Astrocyte of the cerebellum (primary cell): ENCODE data around the gene BCL11A.

Experiments
- DNase-seq: peaks from one replicate; pipeline ENCODE4 v3.0.0-alpha.2; 2011; ENCODE audit warnings: low read depth
- H3K4me3 ChIP-seq: 2 replicates; pipeline ENCODE4 v1.5.1; 2011; ENCODE audit warnings: mild to moderate bottlenecking, low read depth, low read length, moderate library complexity
- in situ Hi-C: cut with HindIII; loops from 2 replicates; pipeline ENCODE4 v1.10.0; 2017; ENCODE audit warnings: low sequenced_read_pairs
- TF ChIP-seq, protein P1 (sequence below): IDR thresholded peaks from 2 replicates; pipeline ENCODE4 v1.5.1; 2012; ENCODE audit warnings: low read length, low read depth, moderate library complexity, mild to moderate bottlenecking; ENCODE audit errors: missing control alignments

BCL11A gene

DNA sequence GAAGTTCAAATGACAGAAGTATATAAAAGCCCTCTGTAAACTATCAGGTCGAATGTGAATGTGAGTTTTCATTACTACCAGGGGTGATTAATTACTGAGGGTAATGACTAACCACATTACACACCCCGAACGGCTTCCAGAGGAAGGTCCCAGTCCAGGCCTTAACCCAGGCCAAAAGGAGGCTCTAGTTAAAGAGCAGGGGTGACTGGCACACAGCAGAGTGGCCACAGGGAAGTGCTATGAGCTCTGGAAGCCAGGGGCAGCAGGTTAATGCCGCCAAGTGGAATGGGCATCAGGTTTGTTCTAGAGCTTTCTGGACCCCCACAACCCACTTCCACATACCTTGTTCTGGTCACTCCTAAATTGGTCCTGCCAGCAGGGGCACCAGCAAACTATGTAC lies 87.7 kb downstream of the BCL11A start:
- TF ChIP-seq, protein P1, sequence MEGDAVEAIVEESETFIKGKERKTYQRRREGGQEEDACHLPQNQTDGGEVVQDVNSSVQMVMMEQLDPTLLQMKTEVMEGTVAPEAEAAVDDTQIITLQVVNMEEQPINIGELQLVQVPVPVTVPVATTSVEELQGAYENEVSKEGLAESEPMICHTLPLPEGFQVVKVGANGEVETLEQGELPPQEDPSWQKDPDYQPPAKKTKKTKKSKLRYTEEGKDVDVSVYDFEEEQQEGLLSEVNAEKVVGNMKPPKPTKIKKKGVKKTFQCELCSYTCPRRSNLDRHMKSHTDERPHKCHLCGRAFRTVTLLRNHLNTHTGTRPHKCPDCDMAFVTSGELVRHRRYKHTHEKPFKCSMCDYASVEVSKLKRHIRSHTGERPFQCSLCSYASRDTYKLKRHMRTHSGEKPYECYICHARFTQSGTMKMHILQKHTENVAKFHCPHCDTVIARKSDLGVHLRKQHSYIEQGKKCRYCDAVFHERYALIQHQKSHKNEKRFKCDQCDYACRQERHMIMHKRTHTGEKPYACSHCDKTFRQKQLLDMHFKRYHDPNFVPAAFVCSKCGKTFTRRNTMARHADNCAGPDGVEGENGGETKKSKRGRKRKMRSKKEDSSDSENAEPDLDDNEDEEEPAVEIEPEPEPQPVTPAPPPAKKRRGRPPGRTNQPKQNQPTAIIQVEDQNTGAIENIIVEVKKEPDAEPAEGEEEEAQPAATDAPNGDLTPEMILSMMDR = no peak
- in situ Hi-C loops = no loop called here
- no peak for DNase-seq
- H3K4me3 ChIP-seq = no peak overlapping the region

GRCh38 chr2:60463249-60463648 lies 90.2 kb downstream of the BCL11A start:
- in situ Hi-C loops = no loop called here
- TF ChIP-seq, protein P1 = no peak
- H3K4me3 ChIP-seq = no peak overlapping the region
- peak; percentile 22 for DNase-seq

DNA sequence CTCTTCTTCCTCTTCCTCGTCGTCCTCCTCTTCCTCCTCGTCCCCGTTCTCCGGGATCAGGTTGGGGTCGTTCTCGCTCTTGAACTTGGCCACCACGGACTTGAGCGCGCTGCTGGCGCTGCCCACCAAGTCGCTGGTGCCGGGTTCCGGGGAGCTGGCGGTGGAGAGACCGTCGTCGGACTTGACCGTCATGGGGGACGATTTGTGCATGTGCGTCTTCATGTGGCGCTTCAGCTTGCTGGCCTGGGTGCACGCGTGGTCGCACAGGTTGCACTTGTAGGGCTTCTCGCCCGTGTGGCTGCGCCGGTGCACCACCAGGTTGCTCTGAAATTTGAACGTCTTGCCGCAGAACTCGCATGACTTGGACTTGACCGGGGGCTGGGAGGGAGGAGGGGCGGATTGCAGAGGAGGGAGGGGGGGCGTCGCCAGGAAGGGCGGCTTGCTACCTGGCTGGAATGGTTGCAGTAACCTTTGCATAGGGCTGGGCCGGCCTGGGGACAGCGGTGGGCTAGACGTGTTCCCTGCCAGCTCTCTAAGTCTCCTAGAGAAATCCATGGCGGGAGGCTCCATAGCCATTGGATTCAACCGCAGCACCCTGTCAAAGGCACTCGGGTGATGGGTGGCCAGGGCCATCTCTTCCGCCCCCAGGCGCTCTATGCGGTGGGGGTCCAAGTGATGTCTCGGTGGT lies 91.9 kb downstream of the BCL11A start:
- TF ChIP-seq, protein P1 = no peak
- in situ Hi-C loops = no loop called here
- DNase-seq = no peak
- H3K4me3 ChIP-seq = no peak overlapping the region

GRCh38 chr2:60460577-60461420 lies 92.7 kb downstream of the BCL11A start:
- TF ChIP-seq, protein P1 = no peak
- no peak for DNase-seq
- in situ Hi-C loops = no loop called here
- no peak overlapping the region for H3K4me3 ChIP-seq

DNA sequence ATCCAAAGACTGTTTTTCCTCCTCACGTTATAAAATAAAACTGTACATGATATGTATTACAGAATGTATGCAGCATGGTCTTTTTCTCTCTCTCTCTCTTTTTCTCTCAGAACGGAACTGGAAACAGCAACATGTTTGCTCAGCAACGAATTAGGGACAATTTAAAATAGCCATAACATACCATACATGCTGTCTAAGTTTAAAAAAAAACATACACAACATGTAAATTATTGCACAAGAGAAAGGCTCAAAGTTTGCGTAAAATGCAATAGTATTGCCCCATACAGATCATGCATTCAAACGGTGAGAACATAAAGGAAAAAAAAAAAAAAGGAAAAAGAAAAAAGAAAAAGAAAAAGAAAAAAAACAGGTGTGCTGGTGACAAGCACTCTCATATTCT lies 93.6 kb downstream of the BCL11A start:
- no peak overlapping the region for H3K4me3 ChIP-seq
- TF ChIP-seq, protein P1 = no peak
- in situ Hi-C loops = no loop called here
- no peak for DNase-seq

DNA sequence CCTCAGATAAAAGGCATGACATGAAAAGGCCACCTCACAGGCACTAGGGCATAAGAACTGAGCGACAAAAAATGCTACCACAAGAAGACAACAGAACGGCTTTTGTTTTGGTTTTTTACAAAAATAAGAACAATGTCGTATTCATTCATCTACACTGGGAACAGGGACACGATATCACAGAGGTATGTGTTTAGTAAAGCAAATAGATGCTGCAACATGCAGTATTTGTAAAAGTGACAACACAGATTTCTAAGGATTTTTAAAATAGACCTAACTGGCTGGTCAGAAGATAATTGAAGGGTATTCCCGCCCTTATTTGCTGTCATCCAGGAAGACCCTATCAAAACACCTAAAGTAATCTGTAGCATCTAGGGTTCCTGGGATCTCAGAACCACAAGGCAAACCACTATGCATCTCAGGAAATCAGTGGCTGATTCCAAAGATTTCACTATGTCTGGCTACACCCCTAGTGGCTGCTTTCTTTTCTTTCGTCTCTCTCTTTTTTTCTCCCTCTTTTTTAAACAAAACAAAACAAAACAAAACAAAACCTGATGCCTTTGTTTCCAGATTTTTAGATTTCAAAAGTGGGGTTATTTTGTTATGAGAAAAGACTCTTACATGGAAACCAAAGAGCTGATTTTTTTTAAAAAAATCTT lies 97.2 kb downstream of the BCL11A start:
- TF ChIP-seq, protein P1 = no peak
- no peak overlapping the region for H3K4me3 ChIP-seq
- in situ Hi-C loops = no loop called here
- no peak for DNase-seq
